DOHH2 (cell line): ENCODE data around the gene PPAT.
"Not testable (repeated sequence)": the region's sequence is repeated elsewhere in the genome, so short reads cannot be mapped to it uniquely, and the experiment has no call there.

Experiments used
- H3F3A ChIP-seq: fragments of 200-600 bp; sonication (generic), shearing (Covaris generic); 2 replicates; pipeline ENCODE4 v1.6.0; 2016; ENCODE audit warnings: antibody characterized with exemption, mild to moderate bottlenecking; ENCODE audit not compliant: control insufficient read depth, insufficient read depth
- H3K27ac ChIP-seq: fragments of 200-600 bp; sonication (generic); 2 replicates; pipeline ENCODE4 v1.5.1; 2014; ENCODE audit warnings: low read depth, mild to moderate bottlenecking, low read length, moderate library complexity
- H3K27me3 ChIP-seq: fragments of 200-600 bp; sonication (generic); 2 replicates; pipeline ENCODE4 v1.6.1; 2014; ENCODE audit warnings: mild to moderate bottlenecking, low read length, mixed read lengths; ENCODE audit not compliant: control insufficient read depth
- H3K36me3 ChIP-seq: fragments of 200-600 bp; sonication (generic); 2 replicates; pipeline ENCODE4 v1.6.1; 2014; ENCODE audit warnings: mild to moderate bottlenecking, low read length, moderate library complexity, mixed read lengths; ENCODE audit not compliant: control insufficient read depth
- H3K4me1 ChIP-seq: fragments of 200-600 bp; sonication (generic); 2 replicates; pipeline ENCODE4 v1.6.1; 2014; ENCODE audit warnings: mild to moderate bottlenecking, low read length, mixed read lengths; ENCODE audit not compliant: control insufficient read depth
- H3K4me2 ChIP-seq: fragments of 200-600 bp; sonication (generic); 2 replicates; pipeline ENCODE4 v1.6.0; 2014; ENCODE audit warnings: mild to moderate bottlenecking, low read length, moderate library complexity
- H3K4me3 ChIP-seq: fragments of 200-600 bp; sonication (generic); 2 replicates; pipeline ENCODE4 v1.5.1; 2014; ENCODE audit warnings: mild to moderate bottlenecking, low read length, mixed read lengths
- H3K79me2 ChIP-seq: fragments of 200-600 bp; sonication (generic); 2 replicates; pipeline ENCODE4 v1.6.1; 2014; ENCODE audit warnings: mild to moderate bottlenecking, low read length, mixed read lengths; ENCODE audit not compliant: control insufficient read depth
- H3K9me2 ChIP-seq: fragments of 200-600 bp; sonication (generic); replicated peaks from 2 replicates; pipeline ENCODE4 v1.6.1; 2014; ENCODE audit warnings: mild to moderate bottlenecking, low read length, mixed read lengths; ENCODE audit not compliant: control insufficient read depth
- H3K9me3 ChIP-seq: fragments of 200-600 bp; sonication (generic); 2 replicates; pipeline ENCODE4 v1.6.1; 2014; ENCODE audit warnings: antibody characterized with exemption, low read length, mixed read lengths; ENCODE audit not compliant: control insufficient read depth, insufficient read depth
- H4K20me1 ChIP-seq: fragments of 200-600 bp; sonication (generic); 2 replicates; pipeline ENCODE4 v1.6.0; 2014; ENCODE audit warnings: low read depth, mild to moderate bottlenecking, antibody characterized with exemption, low read length, moderate library complexity; ENCODE audit not compliant: control insufficient read depth, insufficient read depth
- CTCF ChIP-seq: fragments of 200-600 bp; sonication (generic); IDR thresholded peaks from one replicate; pipeline ENCODE4 v1.5.1; 2014; ENCODE audit warnings: antibody characterized with exemption, mild to moderate bottlenecking, low read depth, low read length; ENCODE audit not compliant: poor library complexity, severe bottlenecking
- EZH2phosphoT487 ChIP-seq: fragments of 200-600 bp; sonication (generic); IDR thresholded peaks from 2 replicates; pipeline ENCODE4 v1.6.1; 2017; ENCODE audit warnings: borderline replicate concordance, mild to moderate bottlenecking, antibody characterized with exemption, low read length, moderate library complexity, mixed read lengths

The PPAT gene

GRCh38 chr4:56467284-56468096, 32.1 kb upstream of the PPAT start, which contains the start of gene SRP72:
TSS of gene SRP72 (plus strand) at chr4:56467617. CDS start at chr4:56467636, 19 bp downstream.
- Histone ChIP-seq H3K4me1 (peaks cover 47% of the 10 kb centered on the region), H3F3A (peaks cover 34% of the 10 kb centered on the region), H3K36me3 (peaks cover 68% of the 10 kb centered on the region), H4K20me1 (peaks cover 9% of the 10 kb centered on the region; the same call in 1 of the 2 replicates), H3K4me3 (peak within 1 kb of the TSS; percentile 100), H3K4me2 (peak within 1 kb of the TSS; percentile 85), H3K9me3 (no peaks in the 10 kb centered on the region), H3K27ac (peak within 1 kb of the TSS; percentile 80), H3K9me2 (no peaks in the 10 kb centered on the region), H3K27me3 (no peaks in the 10 kb centered on the region), H3K79me2 (peaks cover 91% of the 10 kb centered on the region)
- TF ChIP-seq CTCF (no peak), EZH2phosphoT487 (no peak)

GRCh38 chr4:56466910-56467283, 31.5 kb upstream of the PPAT start:
- peak overlapping the region; percentile 100 for H3K4me3 ChIP-seq
- H3K79me2 ChIP-seq = peaks cover 96% of the 10 kb centered on the region
- H3K4me1 ChIP-seq = peaks cover 47% of the 10 kb centered on the region
- H3K4me2 ChIP-seq = peak overlapping the region; percentile 85
- H3K9me2 ChIP-seq = no peaks in the 10 kb centered on the region
- TF ChIP-seq EZH2phosphoT487 = no peak
- no peak for TF ChIP-seq CTCF
- peaks cover 68% of the 10 kb centered on the region for H3K36me3 ChIP-seq
- no peaks in the 10 kb centered on the region for H3K9me3 ChIP-seq
- peak overlapping the region; percentile 80 for H3K27ac ChIP-seq
- H4K20me1 ChIP-seq = peaks cover 9% of the 10 kb centered on the region; the same call in 1 of the 2 replicates
- no peaks in the 10 kb centered on the region for H3K27me3 ChIP-seq
- H3F3A ChIP-seq = peaks cover 34% of the 10 kb centered on the region

GRCh38 chr4:56466296-56466761, 30.9 kb upstream of the PPAT start:
- H3K9me3 ChIP-seq, H3K27me3 ChIP-seq, H3K9me2 ChIP-seq, H4K20me1 ChIP-seq: not testable (repeated sequence)
- peak overlapping the region; percentile 100 for H3K4me3 ChIP-seq
- H3K4me1 ChIP-seq = peaks cover 47% of the 10 kb centered on the region
- peak overlapping the region; percentile 85 for H3K4me2 ChIP-seq
- H3K79me2 ChIP-seq = peaks cover 96% of the 10 kb centered on the region
- peaks cover 68% of the 10 kb centered on the region for H3K36me3 ChIP-seq
- H3K27ac ChIP-seq = peak overlapping the region; percentile 80
- peaks cover 40% of the 10 kb centered on the region for H3F3A ChIP-seq

GRCh38 chr4:56465599-56466295, 30.3 kb upstream of the PPAT start:
- Histone ChIP-seq H3K4me1 (peaks cover 47% of the 10 kb centered on the region), H3K9me3 (no peaks in the 10 kb centered on the region), H3K27me3 (no peaks in the 10 kb centered on the region), H3K4me2 (peak overlapping the region; percentile 85), H4K20me1 (peaks cover 9% of the 10 kb centered on the region; the same call in 1 of the 2 replicates), H3K27ac (0 out of 2 replicates have a peak overlapping the region, but pooled peaks have one; percentile 11), H3K4me3 (peak overlapping the region; percentile 100), H3K79me2 (peaks cover 95% of the 10 kb centered on the region), H3F3A (peaks cover 45% of the 10 kb centered on the region), H3K36me3 (peaks cover 68% of the 10 kb centered on the region), H3K9me2 (no peaks in the 10 kb centered on the region)
- TF ChIP-seq CTCF (no peak), EZH2phosphoT487 (no peak)
